Frontal cortex (tissue), 4 donors: ENCODE results near the gene RPS26. TPM values are rescaled to one million over a fixed set of nuclear protein-coding genes. Genes with fewer than 3 reads are reported as not detected.
A peak's percentile ranks its signal among the peaks of the same experiment; 100 is the strongest.
"Not testable (repeated sequence)": the region's sequence is repeated elsewhere in the genome, so short reads cannot be mapped to it uniquely, and the experiment has no call there.

Experiments
- DNase-seq, 2 donors: peaks; one replicate each; pipeline ENCODE4 v3.0.0; 2012; ENCODE audit warnings: low spot score in 2 of 2
- FAIRE-seq: peaks from 2 replicates; lab custom pipeline; 2012; peaks lifted over from hg19 to GRCh38; lab: Jason Lieb, UNC
- total RNA-seq: library from RNA; depleted of rRNA; stranded (reverse); fragments of >200 nt; gene quantifications from one replicate; pipeline ENCODE4 v1.2.3, GENCODE V29; 2014
- donor health status: control.
- donor health status: control.
- donor health status: control.

RPS26 gene
- total RNA-seq, 1 donor from 2014 or later = 15.5 TPM

DNA sequence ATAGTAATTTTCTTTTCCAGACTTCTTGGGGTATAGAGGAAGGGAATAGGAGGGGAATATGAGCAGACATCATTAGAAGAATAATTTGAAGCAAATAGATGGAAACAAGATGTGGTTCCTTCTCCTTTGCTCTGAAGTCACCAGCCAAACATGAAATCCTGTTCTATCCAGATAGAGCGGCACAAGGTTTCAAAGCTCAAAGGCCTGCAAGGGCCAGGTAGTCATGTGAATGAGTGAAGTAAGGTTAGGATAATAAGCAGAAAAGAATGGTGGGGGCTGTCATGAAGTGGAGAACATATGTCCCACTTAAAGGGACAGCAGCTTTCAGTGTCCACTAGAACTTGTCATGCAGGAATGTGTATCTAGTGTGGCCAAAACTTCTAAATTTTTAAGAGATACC lies 23.4 kb upstream of the RPS26 start:
- FAIRE-seq = no peak
- no peak for DNase-seq

DNA sequence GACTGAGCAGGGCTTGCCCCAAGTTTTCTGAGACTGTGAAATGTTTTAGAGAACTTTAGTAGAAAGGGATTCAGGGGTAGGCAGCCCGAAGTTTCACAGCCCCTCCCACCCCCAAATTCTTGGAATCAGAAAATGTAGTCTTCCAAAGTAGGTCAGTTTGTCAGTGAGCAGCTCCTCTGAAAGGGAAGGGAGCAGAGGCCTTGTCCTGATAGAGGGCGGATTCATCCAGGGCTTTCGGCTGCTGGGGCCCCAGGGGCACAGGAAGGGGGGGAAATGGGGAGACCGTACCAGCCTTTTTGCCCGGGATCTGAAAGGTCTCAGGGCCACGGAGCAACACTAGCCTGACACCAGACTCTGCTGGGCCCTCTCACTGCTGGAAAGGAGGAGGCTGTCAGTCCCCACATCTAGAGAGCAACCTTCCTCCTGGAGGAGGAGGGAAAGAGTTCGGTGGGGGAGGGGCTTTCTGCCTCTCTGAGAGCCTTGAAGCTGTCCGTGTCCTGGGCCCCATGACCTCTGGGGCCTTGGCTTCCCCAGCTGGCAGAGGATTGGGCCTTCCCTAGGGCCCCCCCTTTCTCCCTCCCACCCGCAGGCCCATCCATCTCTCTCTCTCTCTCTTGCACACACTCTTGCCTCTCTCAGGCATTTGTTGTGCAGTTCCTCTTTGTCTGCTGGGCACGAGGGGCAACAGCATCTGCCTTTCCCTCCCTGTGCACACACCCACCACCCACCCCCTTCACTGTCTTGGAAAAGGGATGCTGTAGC lies 21.1 kb upstream of the RPS26 start, which contains the start of gene IKZF4:
Gene IKZF4 (plus strand): TSS at position 621 of the 762 bp plus-strand sequence. CDS start 451 bp downstream, outside the sequence.
- no peak for FAIRE-seq

DNA sequence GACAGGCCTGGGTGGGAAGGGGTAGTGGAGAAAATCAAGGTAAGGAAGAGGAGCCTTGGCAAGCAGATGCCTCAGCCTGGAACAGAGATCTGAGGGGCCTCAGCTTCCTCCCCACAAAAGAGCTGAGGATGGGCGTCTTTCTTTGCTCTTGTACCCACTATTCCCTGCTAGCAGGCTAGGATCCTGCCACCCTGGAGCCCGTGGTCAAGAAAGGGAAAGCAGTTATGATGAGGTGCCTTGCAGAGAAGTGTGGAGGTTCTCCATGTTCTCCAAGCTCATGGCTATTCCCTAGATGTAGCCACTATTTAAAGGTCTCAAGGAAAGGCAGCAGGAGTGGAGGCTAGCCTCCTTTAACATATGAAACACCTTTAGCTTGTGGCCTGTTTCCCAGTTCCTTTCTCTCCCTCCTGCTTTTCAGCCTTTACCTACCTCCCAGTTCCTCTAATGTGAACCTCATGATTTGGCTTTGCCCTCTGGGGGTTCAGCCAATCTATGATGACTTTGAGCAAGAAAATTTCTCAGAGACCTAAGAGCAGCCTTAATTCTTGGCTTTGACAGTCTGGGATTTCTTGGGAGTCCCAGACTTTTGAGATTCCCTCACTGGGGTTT lies 19.7 kb upstream of the RPS26 start:
- FAIRE-seq (no peak), DNase-seq (no peak)

More for the DNA sequence above, 21.1 kb upstream of the RPS26 start, which contains the start of gene IKZF4:
- peak in 1 of 2 donors; percentile 31 for DNase-seq

DNA sequence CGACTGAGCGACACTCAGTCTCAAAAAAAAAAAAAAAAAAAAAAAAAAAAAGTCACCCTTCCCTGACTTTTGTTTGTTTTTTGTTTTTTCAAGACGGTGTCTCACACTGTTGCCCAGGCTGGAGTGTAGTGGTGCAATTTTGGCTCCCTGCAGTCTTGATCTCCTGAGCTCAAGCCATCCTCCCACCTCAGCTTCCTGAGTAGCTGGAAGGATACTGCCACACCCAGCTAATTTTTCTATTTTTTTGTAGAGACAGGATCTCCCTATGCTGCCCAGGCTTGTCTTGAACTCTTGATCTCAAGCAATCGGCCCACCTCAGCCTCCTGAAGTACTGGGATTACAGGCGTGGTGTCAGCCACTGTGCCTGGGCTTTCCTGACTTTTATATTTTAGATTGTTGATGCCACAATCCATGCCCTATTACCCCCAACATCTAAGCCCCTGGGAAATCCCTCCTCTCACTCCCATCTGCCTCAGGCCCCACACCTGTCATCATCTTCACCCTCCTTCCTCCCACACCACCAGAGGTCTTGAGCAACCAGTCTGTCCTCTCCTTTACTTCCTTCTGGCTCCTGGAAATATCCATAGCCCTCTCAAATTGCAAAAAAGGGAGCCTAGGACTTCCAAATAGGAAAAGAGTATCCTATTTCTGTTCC lies 13.1 kb upstream of the RPS26 start:
- FAIRE-seq = no peak
- DNase-seq = no peak

DNA sequence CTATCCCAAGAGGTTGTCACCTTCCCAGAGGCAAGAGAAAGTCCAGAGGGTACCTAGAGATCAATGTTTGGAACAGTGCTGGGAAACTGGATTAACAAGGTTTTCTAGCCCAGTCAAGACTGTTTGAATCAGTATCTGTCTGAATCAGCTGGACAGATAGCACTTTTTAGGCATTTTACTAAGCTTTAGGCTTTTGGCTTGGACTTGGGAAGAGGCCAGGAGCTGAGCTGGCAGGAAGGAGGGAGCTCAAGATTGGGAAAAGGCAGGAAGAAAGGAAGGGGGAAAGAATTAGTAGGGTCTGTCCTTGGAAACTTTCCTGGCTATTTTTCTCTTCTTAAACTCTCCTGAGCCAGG lies 12.6 kb upstream of the RPS26 start:
- DNase-seq (no peak), FAIRE-seq (no peak)

DNA sequence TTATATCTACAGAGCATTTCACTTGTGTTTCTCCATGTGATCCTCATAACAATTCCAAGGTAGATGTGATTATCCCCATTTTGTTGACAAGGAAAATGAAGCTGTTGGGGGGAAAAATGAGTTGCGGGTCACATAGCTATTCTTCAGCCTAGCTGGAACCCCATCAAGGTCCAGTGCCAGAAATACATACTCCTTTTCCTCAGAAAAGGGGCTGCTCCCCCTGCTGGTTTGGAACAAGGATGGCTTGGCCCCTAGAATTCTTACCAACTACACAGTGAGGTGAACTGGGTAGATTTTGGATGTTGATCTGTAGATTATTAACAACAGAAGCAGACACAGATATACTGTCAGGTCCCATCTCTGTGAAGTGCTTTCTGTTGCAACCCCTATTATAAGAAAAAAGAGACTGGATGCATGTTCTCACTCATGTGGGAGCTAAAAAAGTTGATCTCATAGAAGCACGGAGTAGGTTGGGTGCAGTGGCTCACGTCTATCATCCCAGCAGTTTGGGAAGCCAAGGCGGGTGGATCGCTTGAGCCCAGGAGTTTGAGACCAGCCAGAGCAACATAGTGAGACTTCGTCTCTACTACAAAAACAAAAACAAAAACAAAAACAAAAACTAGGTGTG lies 11.9 kb upstream of the RPS26 start:
- no peak for FAIRE-seq

DNA sequence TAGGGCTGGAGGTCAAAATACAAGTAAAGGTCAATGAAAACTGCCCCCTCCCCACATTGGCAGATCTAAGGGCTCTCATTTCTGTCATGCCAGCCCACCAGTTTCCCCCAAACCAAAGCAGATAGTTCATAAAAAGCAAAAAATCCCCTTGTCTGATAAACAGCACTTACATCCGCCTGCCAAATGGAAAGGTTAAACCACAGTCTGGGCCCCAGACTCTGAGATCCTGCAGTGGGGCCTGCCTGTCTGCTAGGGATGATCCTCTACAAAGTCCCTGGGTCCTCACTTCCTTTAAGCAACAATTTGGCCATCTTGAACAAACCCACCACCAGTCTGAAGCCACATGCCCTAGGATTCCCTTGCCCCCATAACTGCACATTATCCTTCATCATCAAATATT lies 9.7 kb upstream of the RPS26 start:
- no peak for FAIRE-seq

More for the DNA sequence above, 11.9 kb upstream of the RPS26 start:
- peak in 1 of 2 donors; percentile 55 for DNase-seq

DNA sequence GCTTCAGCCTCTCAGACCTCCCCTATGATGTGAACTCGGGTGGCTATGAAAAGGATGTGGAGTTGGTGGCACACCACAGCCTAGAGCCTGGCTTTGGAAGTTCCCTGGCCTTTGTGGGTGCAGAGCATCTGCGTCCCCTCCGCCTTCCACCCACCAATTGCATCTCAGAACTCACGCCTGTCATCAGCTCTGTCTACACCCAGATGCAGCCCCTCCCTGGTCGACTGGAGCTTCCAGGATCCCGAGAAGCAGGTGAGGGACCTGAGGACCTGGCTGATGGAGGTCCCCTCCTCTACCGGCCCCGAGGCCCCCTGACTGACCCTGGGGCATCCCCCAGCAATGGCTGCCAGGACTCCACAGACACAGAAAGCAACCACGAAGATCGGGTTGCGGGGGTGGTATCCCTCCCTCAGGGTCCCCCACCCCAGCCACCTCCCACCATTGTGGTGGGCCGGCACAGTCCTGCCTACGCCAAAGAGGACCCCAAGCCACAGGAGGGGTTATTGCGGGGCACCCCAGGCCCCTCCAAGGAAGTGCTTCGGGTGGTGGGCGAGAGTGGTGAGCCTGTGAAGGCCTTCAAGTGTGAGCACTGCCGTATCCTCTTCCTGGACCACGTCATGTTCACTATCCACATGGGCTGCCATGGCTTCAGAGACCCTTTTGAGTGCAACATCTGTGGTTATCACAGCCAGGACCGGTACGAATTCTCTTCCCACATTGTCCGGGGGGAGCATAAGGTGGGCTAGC lies 7.0 kb upstream of the RPS26 start:
- FAIRE-seq (no peak), DNase-seq (no peak)

More for the DNA sequence above, 9.7 kb upstream of the RPS26 start:
- no peak for DNase-seq

DNA sequence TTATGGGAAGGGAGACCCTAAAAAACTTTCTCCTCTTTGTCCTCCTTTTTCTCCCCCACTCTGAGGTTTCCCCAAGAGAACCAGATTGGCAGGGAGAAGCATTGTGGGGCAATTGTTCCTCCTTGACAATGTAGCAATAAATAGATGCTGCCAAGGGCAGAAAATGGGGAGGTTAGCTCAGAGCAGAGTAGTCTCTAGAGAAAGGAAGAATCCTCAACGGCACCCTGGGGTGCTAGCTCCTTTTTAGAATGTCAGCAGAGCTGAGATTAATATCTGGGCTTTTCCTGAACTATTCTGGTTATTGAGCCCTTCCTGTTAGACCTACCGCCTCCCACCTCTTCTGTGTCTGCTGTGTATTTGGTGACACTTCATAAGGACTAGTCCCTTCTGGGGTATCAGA lies 4.6 kb upstream of the RPS26 start:
- DNase-seq (no peak), FAIRE-seq (no peak)

DNA sequence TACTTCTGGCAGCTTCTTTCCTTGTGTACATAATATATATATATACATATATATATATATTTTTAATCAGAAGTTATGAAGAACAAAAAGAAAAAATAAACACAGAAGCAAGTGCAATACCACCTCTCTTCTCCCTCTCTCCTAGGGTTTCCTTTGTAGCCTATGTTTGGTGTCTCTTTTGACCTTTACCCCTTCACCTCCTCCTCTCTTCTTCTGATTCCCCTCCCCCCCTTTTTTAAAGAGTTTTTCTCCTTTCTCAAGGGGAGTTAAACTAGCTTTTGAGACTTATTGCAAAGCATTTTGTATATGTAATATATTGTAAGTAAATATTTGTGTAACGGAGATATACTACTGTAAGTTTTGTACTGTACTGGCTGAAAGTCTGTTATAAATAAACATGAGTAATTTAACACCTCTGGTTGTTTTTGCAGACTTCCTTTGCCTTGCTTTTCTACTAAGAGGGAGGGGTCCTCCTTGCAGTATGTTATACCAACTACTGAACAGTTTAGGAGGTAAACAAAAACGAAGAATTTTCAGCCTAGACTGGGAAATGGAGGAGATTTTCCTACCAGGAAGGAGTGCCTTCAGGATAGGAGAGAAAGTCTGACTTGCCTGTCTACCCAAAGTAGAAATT lies 3.6 kb upstream of the RPS26 start:
- DNase-seq = no peak

DNA sequence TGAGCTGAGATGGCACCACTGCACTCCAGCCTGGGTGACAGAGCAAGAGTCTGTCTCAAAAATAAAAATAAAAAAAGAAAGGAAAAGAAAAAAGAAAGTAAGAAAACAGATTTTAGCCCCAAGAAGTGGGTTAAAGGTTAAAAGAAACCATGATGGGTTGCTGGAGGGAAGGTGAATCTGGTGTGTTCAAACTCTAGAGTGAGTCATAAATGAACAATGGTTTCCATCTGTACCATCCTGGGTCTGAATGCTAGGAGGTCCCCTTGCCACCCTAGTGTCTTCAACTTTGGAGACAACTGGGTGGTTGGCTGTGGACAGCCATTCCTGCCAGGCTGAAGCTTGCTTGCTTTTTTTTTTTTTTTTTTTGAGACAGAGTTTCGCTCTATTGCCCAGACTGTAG lies 1.6 kb upstream of the RPS26 start:
- DNase-seq (no peak), FAIRE-seq (no peak)

More for the DNA sequence above, 3.6 kb upstream of the RPS26 start:
- no peak for FAIRE-seq

DNA sequence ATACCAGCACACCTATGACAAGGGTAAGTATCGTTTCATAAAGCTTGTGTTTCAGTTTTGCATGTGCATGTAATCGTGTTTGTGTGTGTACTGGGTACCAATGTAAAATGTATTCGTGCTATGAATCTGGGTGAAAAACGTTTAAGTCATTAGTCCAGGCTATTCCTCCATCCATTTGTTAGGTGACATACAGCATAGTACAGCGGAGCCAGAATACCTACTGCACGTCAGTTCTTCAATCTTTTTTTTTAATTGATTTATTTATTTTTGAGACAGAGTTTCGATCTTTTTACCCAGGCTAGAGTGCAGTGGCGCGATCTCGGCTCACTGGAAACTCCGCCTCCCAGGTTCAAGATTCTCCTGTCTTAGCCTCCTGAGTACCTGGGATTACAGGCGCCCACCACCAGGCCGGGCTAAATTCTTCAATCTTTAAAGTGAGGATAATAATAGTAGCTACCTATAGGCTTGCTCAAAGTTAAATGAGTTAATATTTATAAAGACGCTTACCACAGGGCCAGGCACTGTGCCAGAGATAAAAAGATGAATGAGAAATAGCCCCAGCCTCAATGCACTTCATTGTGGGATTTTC lies 661 bp upstream of the RPS26 start:
- DNase-seq (no peak), FAIRE-seq (no peak)

DNA sequence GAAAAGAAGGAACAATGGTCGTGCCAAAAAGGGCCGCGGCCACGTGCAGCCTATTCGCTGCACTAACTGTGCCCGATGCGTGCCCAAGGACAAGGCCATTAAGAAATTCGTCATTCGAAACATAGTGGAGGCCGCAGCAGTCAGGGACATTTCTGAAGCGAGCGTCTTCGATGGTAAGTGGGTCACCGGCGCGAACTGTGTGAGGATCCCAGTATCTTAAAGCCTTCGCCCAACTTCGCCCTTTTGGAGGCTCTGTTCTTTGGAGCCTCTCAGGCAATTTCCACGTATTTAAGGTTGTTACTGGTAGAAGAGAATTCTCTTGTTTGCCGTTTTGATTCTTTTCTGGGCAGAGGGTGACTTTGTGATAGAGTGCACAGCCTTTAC lies 704 bp downstream of the RPS26 start:
- not testable (repeated sequence) for DNase-seq, FAIRE-seq

DNA sequence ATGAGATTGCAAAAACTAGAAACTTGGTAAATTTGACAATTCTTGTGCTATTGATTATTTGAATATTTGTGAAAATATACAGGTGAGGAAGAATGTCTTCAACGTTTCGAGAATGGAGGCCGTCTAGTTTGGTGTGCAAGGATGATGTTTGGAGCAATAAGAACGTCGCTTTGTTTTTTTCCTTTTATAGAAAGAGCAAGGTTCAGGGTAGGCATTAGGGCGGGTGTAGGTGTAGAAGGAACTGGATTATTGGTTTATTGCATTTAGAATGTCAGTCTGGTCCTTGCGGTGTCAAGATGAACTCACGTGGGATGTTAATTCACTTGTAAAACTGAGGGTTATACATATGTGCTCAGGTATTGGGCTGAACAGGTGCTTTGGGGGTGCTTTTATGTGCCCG lies 1.1 kb downstream of the RPS26 start:
- FAIRE-seq (no peak), DNase-seq (no peak)

DNA sequence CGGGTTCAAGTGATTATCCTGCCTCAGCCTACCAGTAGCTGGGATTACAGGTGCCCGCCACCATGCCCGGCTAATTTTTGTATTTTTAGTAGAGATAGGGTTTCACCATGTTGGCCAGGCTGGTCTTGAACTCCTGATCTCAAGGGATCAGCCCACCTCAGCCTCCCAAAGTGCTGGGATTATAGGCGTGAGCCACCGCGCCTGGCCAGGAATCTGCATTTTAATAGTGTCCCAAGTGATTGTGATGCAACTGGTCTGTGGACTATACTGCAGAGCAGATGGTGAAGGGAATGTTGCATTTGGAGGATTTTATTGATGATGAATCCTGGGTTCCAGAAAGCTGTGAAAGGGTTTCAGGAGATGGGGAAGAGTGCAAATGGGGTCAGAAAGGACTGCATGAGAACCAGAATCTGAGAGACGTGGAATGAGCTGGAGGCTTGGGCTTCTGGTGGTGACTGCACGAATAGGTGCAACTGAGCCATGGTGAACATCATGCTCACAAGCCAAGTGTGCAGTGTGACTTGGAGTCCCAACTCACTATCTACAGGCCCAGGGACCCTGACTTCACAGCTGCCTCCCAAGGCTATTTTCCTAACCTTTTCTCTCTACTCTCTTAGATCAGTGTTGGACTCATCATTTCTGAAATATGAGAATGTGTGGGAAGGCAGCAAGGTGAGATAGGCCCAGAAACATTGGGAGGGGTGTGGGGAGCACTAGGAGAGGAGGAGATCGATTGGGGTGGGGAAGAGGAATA lies 4.5 kb downstream of the RPS26 start:
- FAIRE-seq = no peak

DNA sequence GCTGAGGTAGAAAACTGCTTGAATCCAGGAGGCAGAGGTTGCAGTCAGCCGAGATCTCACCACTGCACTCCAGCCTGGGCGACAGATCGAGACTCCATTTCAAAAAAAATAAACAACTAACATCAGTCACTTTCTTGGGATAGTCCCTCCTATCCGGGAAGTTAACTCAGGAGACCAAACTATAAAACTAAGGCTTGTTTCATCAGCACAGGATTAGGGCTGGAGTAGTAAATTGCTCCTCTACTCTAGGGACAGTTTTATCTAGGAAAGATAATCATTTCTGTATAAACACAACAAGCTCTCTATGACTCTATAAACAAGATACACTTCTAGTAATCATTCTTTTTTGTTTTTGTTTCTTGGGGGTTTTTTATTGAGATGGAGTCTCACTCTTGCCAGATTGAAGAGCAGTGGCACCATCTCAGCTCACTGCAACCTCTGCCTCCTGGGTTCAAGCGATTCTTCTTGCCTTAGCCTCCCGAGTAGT lies 11.7 kb downstream of the RPS26 start:
- DNase-seq (no peak), FAIRE-seq (no peak)

More for the DNA sequence above, 4.5 kb downstream of the RPS26 start:
- no peak for DNase-seq

DNA sequence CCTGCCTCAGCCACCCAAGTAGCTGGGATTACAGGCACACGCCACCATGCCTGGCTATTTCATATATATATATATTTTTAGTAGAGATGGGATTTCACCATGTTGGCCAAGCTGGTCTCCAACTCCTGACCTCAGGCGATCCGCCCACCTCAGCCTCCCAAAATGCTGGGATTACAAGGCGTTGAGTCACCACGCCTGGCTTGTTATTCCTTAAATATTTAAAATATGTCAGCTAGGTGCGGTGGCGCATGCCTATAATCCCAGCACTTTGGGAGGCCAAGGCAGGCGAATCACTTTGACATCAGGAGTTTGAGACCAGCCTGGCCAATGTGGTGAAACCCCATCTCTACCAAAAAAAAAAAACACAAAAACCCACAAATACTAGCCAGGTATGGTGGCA lies 18.2 kb downstream of the RPS26 start:
- not testable (repeated sequence) for DNase-seq, FAIRE-seq

DNA sequence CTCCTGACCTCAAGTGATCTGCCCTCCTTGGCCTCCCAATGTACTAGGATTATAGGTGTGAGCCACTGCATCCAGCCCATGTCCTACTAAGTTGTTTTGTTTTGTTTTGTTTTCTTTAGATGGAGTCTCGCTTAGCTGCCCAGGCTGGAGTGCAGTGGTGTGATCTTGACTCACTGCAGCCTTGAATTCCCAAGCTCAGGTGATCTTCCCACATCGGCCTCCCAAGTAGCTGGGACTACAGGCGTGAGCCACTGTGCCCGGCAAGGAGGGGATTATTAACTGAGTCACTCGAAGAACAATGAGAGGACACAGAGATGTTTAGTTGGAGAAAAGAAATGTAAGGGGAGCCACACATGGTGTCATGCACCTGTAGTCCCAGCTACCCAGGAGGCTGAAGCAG lies 20.3 kb downstream of the RPS26 start:
- DNase-seq (no peak), FAIRE-seq (no peak)
